HEK293T (cell line): ENCODE data around the gene TIMM22.
"Not testable (repeated sequence)": the region's sequence is repeated elsewhere in the genome, so short reads cannot be mapped to it uniquely, and the experiment has no call there.

Experiments used
- CTCF ChIA-PET: fragments of 350-600 bp; formaldehyde crosslinking; extraction: SDS; loops from one replicate; lab custom pipeline; 2021; ENCODE audit warnings: antibody characterized with exemption, inconsistent platforms; lab: Yijun Ruan, JAX
- POLR2A ChIA-PET: fragments of 350-600 bp; formaldehyde crosslinking; extraction: SDS; loops from one replicate; lab custom pipeline; 2020; ENCODE audit warnings: antibody characterized with exemption, inconsistent platforms; lab: Yijun Ruan, JAX
- DNase-seq: peaks from one replicate; pipeline ENCODE4 v3.0.0; 2012; ENCODE audit warnings: mixed read lengths; ENCODE audit errors: extremely low spot score
- ARNT ChIP-seq: fragments of 450-650 bp; IDR thresholded peaks from 2 replicates; pipeline ENCODE4 v1.6.1; 2017; ENCODE audit warnings: mild to moderate bottlenecking
- BHLHE40 ChIP-seq: fragments of 450-650 bp; IDR thresholded peaks from 2 replicates; pipeline ENCODE4 v1.6.1; 2016; ENCODE audit warnings: mild to moderate bottlenecking, moderate library complexity, borderline replicate concordance
- CTBP1 ChIP-seq: fragments of 450-650 bp; IDR thresholded peaks from 2 replicates; pipeline ENCODE4 v1.6.1; 2016; ENCODE audit warnings: borderline replicate concordance
- ELF4 ChIP-seq: fragments of 450-650 bp; IDR thresholded peaks from 2 replicates; pipeline ENCODE4 v1.6.1; 2017; ENCODE audit warnings: antibody characterized with exemption
- FOXA1 ChIP-seq: fragments of 450-650 bp; IDR thresholded peaks from 2 replicates; pipeline ENCODE4 v1.6.1; 2016; ENCODE audit warnings: mild to moderate bottlenecking
- FOXK2 ChIP-seq: fragments of 450-650 bp; IDR thresholded peaks from 2 replicates; pipeline ENCODE4 v1.6.1; 2016; ENCODE audit warnings: mild to moderate bottlenecking
- FOXM1 ChIP-seq: fragments of 450-650 bp; IDR thresholded peaks from 2 replicates; pipeline ENCODE4 v1.6.1; 2017; ENCODE audit warnings: mild to moderate bottlenecking, borderline replicate concordance
- HDGF ChIP-seq: fragments of 450-650 bp; IDR thresholded peaks from 2 replicates; pipeline ENCODE4 v1.6.1; 2017; ENCODE audit warnings: antibody characterized with exemption, borderline replicate concordance
- L3MBTL2 ChIP-seq: fragments of 450-650 bp; conservative IDR thresholded peaks from 2 replicates; pipeline ENCODE4 v1.6.1; 2016; ENCODE audit warnings: mild to moderate bottlenecking
- LEF1 ChIP-seq: fragments of 450-650 bp; IDR thresholded peaks from 2 replicates; pipeline ENCODE4 v1.6.1; 2017; ENCODE audit warnings: mild to moderate bottlenecking, borderline replicate concordance
- NFRKB ChIP-seq: fragments of 450-650 bp; IDR thresholded peaks from 2 replicates; pipeline ENCODE4 v1.6.1; 2016; ENCODE audit warnings: mild to moderate bottlenecking, moderate library complexity
- PKNOX1 ChIP-seq: fragments of 450-650 bp; IDR thresholded peaks from 2 replicates; pipeline ENCODE4 v1.6.1; 2016
- SP1 ChIP-seq: fragments of 450-650 bp; IDR thresholded peaks from 2 replicates; pipeline ENCODE4 v1.6.1; 2017
- SUZ12 ChIP-seq: fragments of 450-650 bp; IDR thresholded peaks from 2 replicates; pipeline ENCODE4 v1.6.1; 2016; ENCODE audit warnings: mild to moderate bottlenecking
- TARDBP ChIP-seq: fragments of 450-650 bp; IDR thresholded peaks from 2 replicates; pipeline ENCODE4 v1.6.1; 2016
- ZNF384 ChIP-seq: fragments of 450-650 bp; IDR thresholded peaks from 2 replicates; pipeline ENCODE4 v1.6.1; 2016

The TIMM22 gene

GRCh38 chr17:983921-984320, 13.0 kb upstream of the TIMM22 start:
- POLR2A ChIA-PET = no interaction called here
- TF ChIP-seq FOXM1 (no peak), SUZ12 (no peak), ZNF384 (no peak), PKNOX1 (no peak), SP1 (no peak), FOXK2 (no peak), NFRKB (no peak), ELF4 (no peak), BHLHE40 (no peak), LEF1 (no peak), HDGF (no peak), CTBP1 (no peak), TARDBP (no peak), FOXA1 (no peak), ARNT (no peak), L3MBTL2 (no peak)

GRCh38 chr17:986322-986929, 10.5 kb upstream of the TIMM22 start:
- TF ChIP-seq TARDBP = no peak
- TF ChIP-seq ZNF384 = no peak
- TF ChIP-seq NFRKB = no peak
- no peak for TF ChIP-seq FOXA1
- no peak for DNase-seq
- ChIA-PET POLR2A (no interaction called here), CTCF (no interaction called here)

More at GRCh38 chr17:983921-984320, 13.0 kb upstream of the TIMM22 start:
- no peak for DNase-seq
- CTCF ChIA-PET = no interaction called here

- ChIA-PET POLR2A (interaction anchor here (1.0 kb wide), 1 partner anchor 9 kb away, joined by 3 read pairs; the partner anchor contains the start of gene TIMM22), CTCF (no interaction called here)
- no peak for DNase-seq
- TF ChIP-seq NFRKB (no peak), ELF4 (no peak), ZNF384 (no peak), FOXK2 (no peak), HDGF (no peak), SUZ12 (no peak), FOXA1 (no peak), ARNT (no peak), TARDBP (no peak)
These were observed 9.0 kb upstream of the TIMM22 start for GRCh38 chr17:987931-988330.

GRCh38 chr17:988561-988960, 8.4 kb upstream of the TIMM22 start:
- CTCF ChIA-PET = no interaction called here
- DNase-seq = no peak
- no peak for TF ChIP-seq FOXM1
- no peak for TF ChIP-seq PKNOX1
- no peak for TF ChIP-seq HDGF
- TF ChIP-seq ZNF384 = no peak
- TF ChIP-seq SUZ12 = no peak
- no peak for TF ChIP-seq LEF1
- TF ChIP-seq BHLHE40 = no peak
- no peak for TF ChIP-seq ARNT
- no peak for TF ChIP-seq L3MBTL2
- TF ChIP-seq FOXK2 = no peak
- TF ChIP-seq CTBP1 = no peak
- TF ChIP-seq FOXA1 = no peak
- TF ChIP-seq ELF4 = no peak
- no peak for TF ChIP-seq TARDBP
- TF ChIP-seq NFRKB = no peak
- no peak for TF ChIP-seq SP1
- POLR2A ChIA-PET = interaction anchor here (1.0 kb wide), 1 partner anchor 8 kb away, joined by 3 read pairs; the partner anchor contains the start of gene TIMM22

GRCh38 chr17:992933-993332, 4.0 kb upstream of the TIMM22 start:
- ChIA-PET CTCF (interaction anchor here (0.7 kb wide), 1 partner anchor 13 kb away, joined by 3 read pairs; the partner anchor contains the start of gene NXN), POLR2A (no interaction called here)
- TF ChIP-seq ARNT (no peak), SUZ12 (no peak), BHLHE40 (no peak), LEF1 (no peak), CTBP1 (no peak), L3MBTL2 (no peak), FOXA1 (no peak), PKNOX1 (no peak), FOXK2 (no peak), TARDBP (no peak), HDGF (no peak), FOXM1 (no peak)
- DNase-seq = no peak

- DNase-seq, CTCF ChIA-PET, POLR2A ChIA-PET: not testable (repeated sequence)
These were observed 1.6 kb upstream of the TIMM22 start for GRCh38 chr17:995324-995723.
